HepG2 (cell line): Measurements from ENCODE around the gene RAC3. TPM values are rescaled to one million over a fixed set of nuclear protein-coding genes. Genes with fewer than 3 reads are reported as not detected.

ENCODE experiments used
- ATF1 ChIP-seq: IDR thresholded peaks from 2 replicates; pipeline ENCODE4 v1.6.1; 2016; ENCODE audit warnings: mild to moderate bottlenecking, control low read depth
- CCDC6 ChIP-seq: sonication (generic); formaldehyde crosslinking; IDR thresholded peaks from 2 replicates; pipeline ENCODE4 v1.8.1; 2022; ENCODE audit warnings: mild to moderate bottlenecking, missing genetic modification reagents, moderate library complexity
- ETV6 ChIP-seq: sonication (generic); formaldehyde crosslinking; conservative IDR thresholded peaks from 2 replicates; pipeline ENCODE4 v1.4.0; 2020; ENCODE audit warnings: missing genetic modification reagents
- JARID2 ChIP-seq: sonication (generic); formaldehyde crosslinking; IDR thresholded peaks from 2 replicates; pipeline ENCODE4 v1.8.1; 2023; ENCODE audit warnings: missing genetic modification reagents, inconsistent platforms; ENCODE audit not compliant: insufficient replicate concordance
- KDM5B ChIP-seq: sonication (generic); formaldehyde crosslinking; IDR thresholded peaks from 2 replicates; pipeline ENCODE4 v1.4.0; 2020; ENCODE audit warnings: missing genetic modification reagents, mild to moderate bottlenecking, borderline replicate concordance
- POGZ ChIP-seq: sonication (generic); formaldehyde crosslinking; IDR thresholded peaks from 2 replicates; pipeline ENCODE4 v1.4.0; 2020; ENCODE audit warnings: mild to moderate bottlenecking, missing genetic modification reagents
- TFE3 ChIP-seq: IDR thresholded peaks from 2 replicates; pipeline ENCODE4 v1.6.1; 2016
- THRA ChIP-seq: sonication (generic); formaldehyde crosslinking; IDR thresholded peaks from 2 replicates; pipeline ENCODE4 v1.4.0; 2020; ENCODE audit warnings: missing genetic modification reagents, borderline replicate concordance
- ZMYM2 ChIP-seq: sonication (generic); formaldehyde crosslinking; IDR thresholded peaks from 2 replicates; pipeline ENCODE4 v1.8.0; 2022; ENCODE audit warnings: mild to moderate bottlenecking, missing genetic modification reagents
- ZNF20 ChIP-seq: sonication (generic); formaldehyde crosslinking; IDR thresholded peaks from 2 replicates; pipeline ENCODE4 v1.4.0; 2020; ENCODE audit warnings: mild to moderate bottlenecking, moderate library complexity, missing genetic modification reagents
- ZNF251 ChIP-seq: sonication (generic); formaldehyde crosslinking; IDR thresholded peaks from 2 replicates; pipeline ENCODE4 v1.9.0; 2021; ENCODE audit warnings: mild to moderate bottlenecking, missing genetic modification reagents
- ZNF292 ChIP-seq: sonication (generic); formaldehyde crosslinking; IDR thresholded peaks from 2 replicates; pipeline ENCODE4 v1.8.1; 2022; ENCODE audit warnings: mild to moderate bottlenecking, low read depth, missing genetic modification reagents, borderline replicate concordance
- ZNF350 ChIP-seq: sonication (generic); formaldehyde crosslinking; IDR thresholded peaks from 2 replicates; pipeline ENCODE4 v1.4.0; 2020; ENCODE audit warnings: mild to moderate bottlenecking, low read depth, missing genetic modification reagents, borderline replicate concordance
- ZNF543 ChIP-seq: sonication (generic); formaldehyde crosslinking; IDR thresholded peaks from 2 replicates; pipeline ENCODE4 v1.4.0; 2020; ENCODE audit warnings: mild to moderate bottlenecking, missing genetic modification reagents
- ZNF598 ChIP-seq: sonication (generic); formaldehyde crosslinking; IDR thresholded peaks from 2 replicates; pipeline ENCODE4 v1.5.1; 2020; ENCODE audit warnings: mild to moderate bottlenecking, missing genetic modification reagents, borderline replicate concordance
- ZNF775 ChIP-seq: sonication (generic); formaldehyde crosslinking; IDR thresholded peaks from 2 replicates; pipeline ENCODE4 v1.4.0; 2020; ENCODE audit warnings: missing genetic modification reagents, mild to moderate bottlenecking, moderate library complexity, borderline replicate concordance
- ZNF800 ChIP-seq: sonication (generic); formaldehyde crosslinking; IDR thresholded peaks from 2 replicates; pipeline ENCODE4 v1.4.0; 2020; ENCODE audit warnings: missing genetic modification reagents
- ZSCAN9 ChIP-seq: IDR thresholded peaks from 2 replicates; pipeline ENCODE4 v1.6.1; 2016; ENCODE audit warnings: borderline replicate concordance
- polyA plus RNA-seq, 8 experiments: library from polyadenylated mRNA; depleted of rRNA in 3 of 8; stranded (reverse) in 7 of 8; unstranded in 1 of 8; fragments of >200 nt; fragmentation: Illumina TruSeq in 4 of 8; extraction: Trizol in 4 of 8; gene quantifications; 2 replicates each; pipeline versions ENCODE4 v1.2.1 to v1.2.3, GENCODE V29; 2011 to 2016; ENCODE audit warnings: low read depth in 4 of 8, missing spikeins in 1 of 8, mixed read lengths in 1 of 8; ENCODE audit not compliant: insufficient read depth in 1 of 8
- total RNA-seq, 5 experiments: library from RNA; depleted of rRNA; stranded (reverse); fragments of >200 nt; fragmentation: Illumina TruSeq; extraction: Trizol; gene quantifications; 2 replicates each; pipeline ENCODE4 v1.2.3, GENCODE V29; 2016; ENCODE audit warnings: low read depth in 1 of 5
- TF ChIP-seq, protein P1 (sequence below): sonication (generic); formaldehyde crosslinking; IDR thresholded peaks from 2 replicates; pipeline ENCODE4 v1.9.0; 2021; ENCODE audit warnings: missing genetic modification reagents, mild to moderate bottlenecking, borderline replicate concordance
- TF ChIP-seq, protein P2 (sequence below): sonication (generic); formaldehyde crosslinking; IDR thresholded peaks from 2 replicates; pipeline ENCODE4 v1.8.0; 2022; ENCODE audit warnings: mild to moderate bottlenecking, missing genetic modification reagents, borderline replicate concordance

RAC3 gene
- total and polyA plus RNA-seq, 2 of the 13 experiments (the other 11 are each of a cell fraction or from before 2014, with no cell fraction given), result 10.5 to 21.3 TPM

GRCh38 chr17:81994593-81995462 is 36.6 kb upstream of the RAC3 start (continued):
- TF ChIP-seq THRA (CRISPR knock-in tag) (peak; percentile 60; the same call in 1 of the 2 replicates), ZNF20 (CRISPR knock-in tag) (0 out of 2 replicates have a peak, but pooled peaks have one; percentile 36), POGZ (CRISPR knock-in tag) (no peak), ZNF292 (CRISPR knock-in tag) (no peak; the same call in 1 of the 2 replicates), ZNF775 (CRISPR knock-in tag) (no peak; the same call in 1 of the 2 replicates), ZNF598 (CRISPR knock-in tag) (0 out of 2 replicates have a peak, but pooled peaks have one; percentile 8), ZMYM2 (CRISPR knock-in tag) (no peak), ETV6 (no peak), ZNF251 (CRISPR knock-in tag) (no peak; the same call in 1 of the 2 replicates), ZNF800 (peak; percentile 86; the same call in 1 of the 2 replicates), KDM5B (no peak), JARID2 (CRISPR knock-in tag) (peak; percentile 23), ATF1 (CRISPR knock-in tag) (no peak), CCDC6 (peak; percentile 47), ZSCAN9 (no peak; the same call in 1 of the 2 replicates), TFE3 (no peak), ZNF350 (no peak), ZNF543 (CRISPR knock-in tag) (no peak)
- TF ChIP-seq, protein P1, sequence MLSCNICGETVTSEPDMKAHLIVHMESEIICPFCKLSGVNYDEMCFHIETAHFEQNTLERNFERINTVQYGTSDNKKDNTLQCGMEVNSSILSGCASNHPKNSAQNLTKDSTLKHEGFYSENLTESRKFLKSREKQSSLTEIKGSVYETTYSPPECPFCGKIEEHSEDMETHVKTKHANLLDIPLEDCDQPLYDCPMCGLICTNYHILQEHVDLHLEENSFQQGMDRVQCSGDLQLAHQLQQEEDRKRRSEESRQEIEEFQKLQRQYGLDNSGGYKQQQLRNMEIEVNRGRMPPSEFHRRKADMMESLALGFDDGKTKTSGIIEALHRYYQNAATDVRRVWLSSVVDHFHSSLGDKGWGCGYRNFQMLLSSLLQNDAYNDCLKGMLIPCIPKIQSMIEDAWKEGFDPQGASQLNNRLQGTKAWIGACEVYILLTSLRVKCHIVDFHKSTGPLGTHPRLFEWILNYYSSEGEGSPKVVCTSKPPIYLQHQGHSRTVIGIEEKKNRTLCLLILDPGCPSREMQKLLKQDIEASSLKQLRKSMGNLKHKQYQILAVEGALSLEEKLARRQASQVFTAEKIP (CRISPR knock-in tag), result no peak
- TF ChIP-seq, protein P2, sequence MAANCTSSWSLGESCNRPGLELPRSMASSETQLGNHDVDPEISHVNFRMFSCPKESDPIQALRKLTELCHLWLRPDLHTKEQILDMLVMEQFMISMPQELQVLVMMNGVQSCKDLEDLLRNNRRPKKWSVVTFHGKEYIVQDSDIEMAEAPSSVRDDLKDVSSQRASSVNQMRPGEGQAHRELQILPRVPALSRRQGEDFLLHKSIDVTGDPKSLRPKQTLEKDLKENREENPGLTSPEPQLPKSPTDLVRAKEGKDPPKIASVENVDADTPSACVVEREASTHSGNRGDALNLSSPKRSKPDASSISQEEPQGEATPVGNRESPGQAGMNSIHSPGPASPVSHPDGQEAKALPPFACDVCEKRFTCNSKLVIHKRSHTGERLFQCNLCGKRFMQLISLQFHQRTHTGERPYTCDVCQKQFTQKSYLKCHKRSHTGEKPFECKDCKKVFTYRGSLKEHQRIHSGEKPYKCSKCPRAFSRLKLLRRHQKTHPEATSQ, result peak; percentile 75
